GM18502 (cell line): Measurements from ENCODE around the gene MAT2A.
A peak's percentile ranks its signal among the peaks of the same experiment; 100 is the strongest.
"Not testable (repeated sequence)": the region's sequence is repeated elsewhere in the genome, so short reads cannot be mapped to it uniquely, and the experiment has no call there.

Source experiments
- ATAC-seq: cut with Tn5 transposase; IDR thresholded peaks from one replicate; pipeline ENCODE4 v1.9.1; 2021; ENCODE audit warnings: mild to moderate bottlenecking; ENCODE audit not compliant: unreplicated experiment, poor library complexity

MAT2A gene

DNA sequence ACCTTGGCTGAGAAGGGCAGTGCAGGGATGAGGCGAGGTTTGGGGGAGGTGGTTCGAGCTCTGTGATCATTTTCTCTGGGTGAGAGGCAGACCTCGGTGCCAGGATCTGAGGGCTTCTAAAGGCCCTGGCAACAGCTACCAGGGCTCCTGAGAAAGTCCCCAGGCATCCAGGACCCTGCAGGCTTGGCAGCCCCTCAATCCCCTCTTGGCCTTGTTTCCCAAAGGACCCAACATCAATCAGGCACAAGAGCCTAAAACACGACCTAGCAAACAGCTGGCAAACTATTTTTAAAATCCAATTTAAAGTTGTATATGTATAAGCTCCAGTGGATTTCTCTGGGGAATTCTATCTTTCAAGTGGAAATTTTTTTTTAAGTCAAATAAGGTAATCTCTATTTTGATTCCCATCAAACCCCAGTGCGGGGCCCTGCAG is 15.0 kb upstream of the MAT2A start:
- no peak for ATAC-seq

DNA sequence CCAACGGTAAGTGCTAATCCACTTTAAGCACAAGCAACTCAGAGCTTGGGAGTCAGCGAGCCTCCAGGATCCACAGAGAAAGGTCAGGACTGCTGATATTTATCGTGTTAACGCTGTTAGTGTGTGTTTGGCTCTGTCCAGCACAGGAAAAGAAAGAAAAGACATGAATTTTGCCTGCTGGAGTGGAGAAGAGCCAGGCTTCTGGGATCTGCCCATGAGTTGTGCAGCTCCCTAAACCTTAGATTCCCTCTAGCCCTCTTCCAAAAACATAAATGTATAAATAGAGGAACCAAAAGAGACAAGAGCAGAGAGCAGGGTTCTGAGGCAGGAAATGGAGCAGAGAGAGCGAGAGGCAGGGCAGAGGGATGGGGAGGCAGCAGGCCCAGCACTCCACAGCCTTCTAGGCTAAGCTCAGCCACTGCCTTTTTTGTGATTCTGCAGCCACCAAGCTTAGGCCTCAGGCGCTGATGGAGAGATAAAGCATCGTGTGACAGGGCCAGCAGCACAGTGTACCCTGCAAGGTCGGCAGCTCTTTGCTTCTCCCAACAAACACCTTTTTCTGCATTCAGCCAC is 14.5 kb upstream of the MAT2A start:
- no peak for ATAC-seq

DNA sequence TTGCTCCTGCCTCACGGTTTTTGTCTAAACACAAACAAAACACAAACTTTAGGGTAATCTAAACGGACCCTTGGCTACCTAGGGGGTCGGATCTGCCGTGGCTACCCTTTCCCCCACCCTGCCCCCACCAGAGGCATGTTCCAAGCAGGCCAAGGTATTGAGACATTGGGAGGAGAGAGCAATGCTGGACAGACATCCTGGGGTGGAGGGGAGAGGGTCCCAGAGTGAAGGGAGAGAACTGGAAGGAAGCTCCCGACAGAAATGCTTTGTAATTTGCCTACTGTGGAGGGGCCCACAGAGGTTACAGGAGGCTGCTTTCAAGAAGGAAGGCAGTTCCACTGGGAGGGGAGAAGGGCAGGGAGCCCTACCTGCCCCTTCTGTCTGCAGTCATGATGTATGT is 13.9 kb upstream of the MAT2A start:
- no peak for ATAC-seq

DNA sequence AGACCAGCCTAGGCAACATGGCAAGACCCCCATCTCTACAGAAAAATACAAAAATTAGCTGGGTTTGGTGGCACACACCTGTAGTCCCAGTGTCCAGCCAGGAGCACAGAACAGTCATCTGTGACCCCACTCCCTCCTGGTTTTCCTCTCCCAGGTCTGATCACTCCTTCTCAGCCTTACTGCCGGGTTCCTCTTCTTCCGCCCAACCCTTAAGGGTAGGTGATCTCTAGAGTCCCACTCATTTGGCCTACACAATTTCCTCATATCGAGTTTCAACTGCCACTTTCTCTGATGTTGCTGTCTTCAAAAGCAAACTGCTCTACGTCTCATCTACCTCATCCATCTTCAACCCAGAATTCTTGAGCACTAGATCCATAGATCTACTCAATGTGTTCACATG is 13.4 kb upstream of the MAT2A start:
- ATAC-seq = no peak

DNA sequence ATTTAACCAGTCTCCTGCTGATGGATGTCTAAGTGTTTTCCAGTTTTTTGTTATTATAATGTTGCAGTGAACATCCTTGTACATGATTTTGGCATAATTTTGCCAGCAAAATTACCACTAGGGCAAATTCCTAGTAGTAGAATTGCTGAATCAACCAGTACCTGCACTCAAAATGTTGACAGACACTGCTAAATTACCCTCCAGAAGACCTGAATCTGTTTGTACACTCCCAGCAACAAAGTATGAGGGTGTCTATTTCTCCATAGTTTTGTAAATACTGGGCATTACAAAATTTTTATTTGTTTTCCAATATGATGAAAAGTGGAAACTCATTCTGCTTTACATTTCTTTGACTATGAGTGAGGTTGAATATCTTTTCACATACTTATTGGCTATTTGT is 11.2 kb upstream of the MAT2A start:
- ATAC-seq = no peak

DNA sequence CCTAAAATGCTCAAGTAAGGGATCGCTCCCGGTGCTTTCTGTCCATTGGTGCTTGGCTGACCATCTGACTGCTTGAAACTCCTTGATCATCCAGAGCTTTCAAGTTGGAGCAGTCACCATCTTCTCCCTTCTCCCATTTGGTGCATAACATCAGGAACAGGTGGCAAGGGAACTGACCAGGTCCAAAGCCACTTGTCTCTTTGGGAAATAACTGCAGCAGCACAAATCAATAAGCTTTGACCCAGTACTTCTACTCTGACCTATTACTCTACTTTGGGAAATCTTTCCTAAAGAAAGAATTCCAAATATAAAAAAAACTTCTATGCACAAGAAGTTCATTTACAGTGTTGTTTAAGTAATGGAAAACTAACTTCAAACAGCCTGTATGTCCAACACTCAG is 10.6 kb upstream of the MAT2A start:
- no peak for ATAC-seq

DNA sequence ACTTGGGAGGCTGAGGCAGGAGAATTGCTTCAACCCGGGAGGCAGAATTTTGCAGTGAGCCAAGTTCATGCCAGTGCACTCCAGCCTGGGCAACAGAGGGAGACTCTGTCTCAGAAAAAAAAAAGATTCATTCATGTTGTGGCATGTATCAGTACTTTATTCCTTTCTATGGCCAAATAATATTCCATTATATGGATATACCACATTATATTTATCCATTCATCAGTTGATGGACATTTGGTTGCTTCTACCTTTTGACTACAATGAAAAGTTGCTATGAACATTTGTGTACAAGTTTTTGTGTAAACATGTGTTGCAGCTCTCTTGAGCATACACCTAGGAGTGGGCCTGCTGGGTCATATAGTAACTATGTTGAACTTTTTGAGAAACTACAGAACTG is 9.2 kb upstream of the MAT2A start:
- no peak for ATAC-seq

DNA sequence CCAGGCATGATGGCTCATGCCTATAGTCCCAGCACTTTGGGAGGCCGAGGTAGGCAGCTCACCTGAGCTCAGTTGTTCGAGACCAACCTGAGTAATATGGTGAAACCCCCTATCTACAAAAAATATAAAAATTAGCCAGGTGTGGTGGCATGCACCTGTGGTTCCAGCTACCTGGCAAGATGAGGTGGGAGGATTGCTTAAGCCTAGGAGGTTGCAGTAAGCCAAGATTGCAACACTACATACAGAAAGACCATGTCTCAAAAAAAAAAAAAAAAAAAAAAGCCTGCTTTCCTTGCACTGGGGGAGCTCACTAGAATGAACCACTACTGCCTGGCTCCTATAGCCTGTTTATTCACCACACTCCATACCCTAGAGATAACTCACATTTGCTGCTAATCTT is 7.4 kb upstream of the MAT2A start:
- ATAC-seq = no peak

DNA sequence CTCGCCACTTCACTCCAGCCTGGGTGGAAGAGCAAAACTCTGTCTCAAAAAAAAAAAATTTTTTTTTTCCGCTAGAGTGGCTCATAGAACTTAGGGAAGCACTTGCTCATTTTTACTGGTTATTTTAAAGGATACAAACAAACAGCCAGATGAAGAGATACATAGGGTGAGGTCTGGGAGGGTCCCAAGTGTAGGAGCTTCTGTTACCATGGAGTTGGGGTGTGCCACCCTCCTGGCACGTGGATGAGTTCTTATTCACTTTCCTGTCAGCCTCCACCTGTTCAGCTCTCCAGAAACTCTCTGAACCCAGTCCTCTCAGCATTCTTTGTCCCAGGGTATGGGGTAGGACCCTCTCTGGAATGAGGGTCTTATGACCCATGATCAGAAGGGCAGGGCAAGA is 4.9 kb upstream of the MAT2A start:
- no peak for ATAC-seq

DNA sequence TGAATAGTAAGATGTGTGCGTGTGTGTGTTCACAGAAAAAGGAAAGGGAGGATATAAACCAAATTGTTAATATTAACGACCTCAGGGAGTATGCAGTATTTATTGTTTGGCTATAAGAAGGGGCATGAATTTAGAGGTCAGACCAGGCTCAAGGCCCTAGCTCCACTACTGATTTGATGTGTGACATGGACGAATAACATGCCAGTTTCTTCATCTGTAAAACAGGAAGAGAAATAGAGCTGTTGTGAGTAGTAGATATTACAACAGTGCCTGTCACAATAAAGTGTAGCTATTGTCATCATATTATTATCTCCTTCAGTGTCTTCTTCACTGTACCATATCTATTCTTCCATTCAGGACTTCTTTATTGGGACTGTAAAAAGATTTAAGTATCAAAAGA is 4.1 kb upstream of the MAT2A start:
- ATAC-seq = no peak

DNA sequence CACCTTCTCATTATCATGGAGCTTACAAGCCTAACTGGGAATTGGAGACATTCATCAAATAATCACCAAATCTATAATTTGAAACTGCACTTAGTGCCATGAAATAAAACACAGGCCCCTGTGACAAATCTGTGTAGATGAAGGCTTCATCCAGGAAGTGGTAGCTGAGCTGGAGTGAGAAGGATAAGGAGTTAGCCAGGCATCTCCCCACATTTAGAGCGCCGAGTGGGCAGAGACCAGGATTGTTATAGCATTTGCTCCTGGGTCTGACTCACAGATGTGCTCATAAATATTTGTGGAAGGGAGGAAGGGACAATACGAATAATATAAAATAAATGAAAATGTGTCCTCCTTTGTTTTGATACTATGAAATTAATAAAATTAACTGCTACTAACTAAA is 2.5 kb upstream of the MAT2A start:
- ATAC-seq = no peak

DNA sequence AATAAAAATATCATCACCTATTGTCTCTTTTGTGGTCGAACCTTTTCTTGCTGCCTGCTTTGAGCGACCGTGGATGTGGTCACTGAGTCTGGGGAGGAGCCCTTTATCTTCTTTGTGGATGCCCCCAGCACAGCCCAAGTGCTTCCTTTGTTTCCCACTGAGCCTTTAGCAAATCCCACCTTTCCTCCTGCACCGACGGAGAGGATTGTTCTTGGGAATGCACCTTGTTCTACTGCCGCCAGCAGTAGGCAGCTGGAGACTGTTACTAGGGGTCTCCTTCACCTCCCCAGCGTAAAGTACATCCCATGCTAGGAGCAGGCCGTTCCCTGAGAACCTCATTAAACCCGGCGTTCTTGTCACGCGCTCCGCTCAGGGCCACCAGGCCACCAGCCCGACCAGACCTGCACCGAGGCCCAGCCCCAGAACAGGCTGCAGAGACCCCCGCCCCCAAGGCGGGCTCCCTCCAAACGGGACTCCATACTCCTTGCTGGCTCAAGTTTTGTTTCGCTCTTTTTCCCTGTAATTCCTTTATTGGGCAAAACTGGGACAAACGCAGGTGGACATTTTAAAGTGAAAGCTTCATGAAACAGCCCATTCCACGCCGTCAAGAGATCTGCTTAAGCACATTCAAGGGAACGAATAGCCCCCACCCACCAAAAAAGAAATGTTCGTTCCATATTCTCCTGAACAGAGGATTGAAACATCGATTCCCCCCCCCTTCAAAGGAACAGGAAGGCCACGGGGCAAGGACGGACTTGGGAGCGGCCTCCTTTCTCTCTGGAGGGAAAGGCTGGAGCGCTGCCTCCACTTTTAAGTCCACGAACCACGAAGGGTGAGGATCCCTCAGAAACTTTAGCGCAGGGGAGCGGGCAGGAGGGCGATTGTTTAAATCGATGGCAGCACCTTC is 1.1 kb upstream of the MAT2A start:
- no peak for ATAC-seq

DNA sequence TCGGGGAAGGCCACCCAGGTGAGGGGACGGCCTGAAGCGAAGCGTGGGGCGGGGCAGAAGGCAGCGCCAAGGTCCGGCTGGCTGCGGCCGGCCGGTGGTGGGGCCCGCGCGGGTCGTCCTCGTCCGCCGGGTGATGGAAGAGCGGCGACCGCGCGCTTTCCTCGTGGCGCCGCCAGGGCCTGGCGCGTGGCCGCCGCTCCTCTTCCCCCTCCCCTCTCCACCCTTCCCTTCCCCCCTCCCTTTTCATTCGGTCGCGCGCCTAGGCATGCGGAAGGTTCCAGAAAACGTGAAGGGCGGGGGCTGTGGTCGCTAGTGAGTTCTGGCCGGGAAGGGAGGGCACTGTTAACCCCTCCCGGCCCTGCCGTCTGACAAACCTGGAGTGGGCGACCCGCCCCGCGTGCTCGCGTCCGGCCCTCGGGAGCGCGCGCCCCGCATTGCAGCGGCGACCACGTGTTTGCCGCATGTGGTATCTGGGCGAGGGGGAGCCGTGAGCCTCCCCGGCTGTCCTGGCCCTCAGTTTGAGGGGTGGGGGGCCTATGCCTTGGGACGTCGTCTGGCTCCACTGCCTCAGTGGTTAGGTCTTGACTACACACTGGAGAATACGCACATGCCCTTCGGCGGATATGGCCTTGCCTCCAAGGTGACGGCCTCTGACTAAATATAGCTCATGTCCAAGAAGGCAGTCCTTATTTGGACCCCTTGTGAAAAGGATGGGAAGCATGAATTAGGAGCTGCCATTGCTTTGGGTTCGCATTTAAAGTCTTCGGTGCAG is 579 bp downstream of the MAT2A start:
- ATAC-seq = peak; percentile 34

DNA sequence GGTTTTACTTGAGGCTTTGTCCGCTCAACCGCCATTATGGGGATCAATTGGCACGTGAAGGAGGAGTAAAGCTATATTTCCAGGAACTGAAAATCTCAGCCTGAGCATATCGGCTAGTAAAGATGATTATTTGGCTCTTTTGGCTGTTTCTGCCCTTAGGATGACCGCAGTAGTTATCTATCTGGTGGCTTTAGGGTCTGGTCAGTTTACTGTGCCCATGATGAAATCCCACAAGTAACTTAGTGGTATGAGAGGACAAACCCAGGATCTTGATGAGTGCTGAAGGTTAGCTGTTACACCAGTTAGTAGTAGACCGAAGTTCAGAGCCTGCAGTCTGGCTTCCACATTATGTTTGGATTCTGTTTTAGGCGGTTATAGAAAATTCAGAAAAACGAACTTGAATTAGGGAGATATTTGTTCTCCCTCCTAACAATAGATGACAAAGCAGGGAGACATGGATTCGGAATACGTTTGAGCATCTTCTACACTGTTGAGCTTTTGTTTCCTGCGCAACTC is 1.2 kb downstream of the MAT2A start:
- ATAC-seq = no peak

DNA sequence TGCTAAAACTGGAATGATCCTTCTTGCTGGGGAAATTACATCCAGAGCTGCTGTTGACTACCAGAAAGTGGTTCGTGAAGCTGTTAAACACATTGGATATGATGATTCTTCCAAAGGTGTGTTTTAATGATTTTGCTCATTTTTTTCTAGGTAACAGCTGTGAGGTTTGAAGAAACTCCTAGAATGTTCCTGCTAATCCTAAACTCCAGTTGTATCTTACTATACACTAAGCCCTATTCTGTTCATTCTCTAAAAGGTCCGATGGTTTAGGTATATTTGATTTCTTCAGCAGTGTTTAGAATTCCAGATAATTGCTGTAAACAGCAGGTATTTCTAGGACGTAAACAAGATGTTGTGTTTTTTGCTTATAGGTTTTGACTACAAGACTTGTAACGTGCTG is 2.3 kb downstream of the MAT2A start:
- no peak for ATAC-seq

DNA sequence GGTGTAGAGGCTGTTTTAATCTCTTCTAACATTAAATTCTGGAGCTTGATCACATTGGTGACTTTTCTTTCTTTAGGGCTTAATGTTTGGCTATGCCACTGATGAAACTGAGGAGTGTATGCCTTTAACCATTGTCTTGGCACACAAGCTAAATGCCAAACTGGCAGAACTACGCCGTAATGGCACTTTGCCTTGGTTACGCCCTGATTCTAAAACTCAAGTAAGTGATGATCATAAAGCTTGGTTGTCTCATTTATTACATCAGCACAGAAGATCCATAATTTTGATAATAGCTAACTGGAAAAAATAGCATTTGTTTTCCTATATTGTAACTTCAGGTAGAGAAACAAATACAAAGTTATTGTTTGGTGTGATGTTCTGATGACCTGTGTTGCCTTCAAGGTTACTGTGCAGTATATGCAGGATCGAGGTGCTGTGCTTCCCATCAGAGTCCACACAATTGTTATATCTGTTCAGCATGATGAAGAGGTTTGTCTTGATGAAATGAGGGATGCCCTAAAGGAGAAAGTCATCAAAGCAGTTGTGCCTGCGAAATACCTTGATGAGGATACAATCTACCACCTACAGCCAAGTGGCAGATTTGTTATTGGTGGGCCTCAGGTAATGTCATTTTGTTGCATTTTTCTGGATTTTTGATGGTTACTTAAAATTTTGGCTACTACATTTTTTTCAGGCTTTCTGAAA is 2.9 kb downstream of the MAT2A start:
- no peak for ATAC-seq

DNA sequence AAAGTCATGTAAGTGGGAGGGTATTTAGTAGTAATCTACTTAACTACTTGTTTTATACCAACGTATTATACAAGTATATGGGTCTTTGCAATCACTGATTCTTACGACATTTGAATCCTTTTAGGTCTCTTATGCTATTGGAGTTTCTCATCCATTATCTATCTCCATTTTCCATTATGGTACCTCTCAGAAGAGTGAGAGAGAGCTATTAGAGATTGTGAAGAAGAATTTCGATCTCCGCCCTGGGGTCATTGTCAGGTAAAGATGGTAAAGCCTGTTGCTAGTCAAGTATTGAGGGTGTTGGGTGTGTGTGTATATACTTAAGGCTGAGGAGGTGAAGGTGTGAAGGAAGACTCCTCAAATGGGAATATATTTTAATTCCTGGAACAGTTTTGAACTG is 3.8 kb downstream of the MAT2A start:
- no peak for ATAC-seq

DNA sequence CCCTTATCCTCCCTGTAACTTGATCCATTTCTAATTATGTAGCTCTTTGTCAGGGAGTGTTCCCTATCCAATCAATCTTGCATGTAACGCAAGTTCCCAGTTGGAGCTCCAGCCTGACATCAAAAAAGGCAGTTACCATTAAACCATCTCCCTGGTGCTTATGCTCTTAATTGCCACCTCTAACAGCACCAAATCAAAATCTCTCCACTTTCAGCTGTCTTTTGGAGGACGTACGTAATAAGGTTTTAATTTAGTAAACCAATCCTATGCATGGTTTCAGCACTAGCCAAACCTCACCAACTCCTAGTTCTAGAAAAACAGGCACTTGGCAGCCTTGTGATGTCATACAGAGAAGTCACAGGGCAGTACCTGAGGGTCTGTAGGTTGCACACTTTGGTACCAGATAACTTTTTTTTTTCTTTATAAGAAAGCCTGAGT is 5.3 kb downstream of the MAT2A start:
- ATAC-seq = not testable (repeated sequence)

DNA sequence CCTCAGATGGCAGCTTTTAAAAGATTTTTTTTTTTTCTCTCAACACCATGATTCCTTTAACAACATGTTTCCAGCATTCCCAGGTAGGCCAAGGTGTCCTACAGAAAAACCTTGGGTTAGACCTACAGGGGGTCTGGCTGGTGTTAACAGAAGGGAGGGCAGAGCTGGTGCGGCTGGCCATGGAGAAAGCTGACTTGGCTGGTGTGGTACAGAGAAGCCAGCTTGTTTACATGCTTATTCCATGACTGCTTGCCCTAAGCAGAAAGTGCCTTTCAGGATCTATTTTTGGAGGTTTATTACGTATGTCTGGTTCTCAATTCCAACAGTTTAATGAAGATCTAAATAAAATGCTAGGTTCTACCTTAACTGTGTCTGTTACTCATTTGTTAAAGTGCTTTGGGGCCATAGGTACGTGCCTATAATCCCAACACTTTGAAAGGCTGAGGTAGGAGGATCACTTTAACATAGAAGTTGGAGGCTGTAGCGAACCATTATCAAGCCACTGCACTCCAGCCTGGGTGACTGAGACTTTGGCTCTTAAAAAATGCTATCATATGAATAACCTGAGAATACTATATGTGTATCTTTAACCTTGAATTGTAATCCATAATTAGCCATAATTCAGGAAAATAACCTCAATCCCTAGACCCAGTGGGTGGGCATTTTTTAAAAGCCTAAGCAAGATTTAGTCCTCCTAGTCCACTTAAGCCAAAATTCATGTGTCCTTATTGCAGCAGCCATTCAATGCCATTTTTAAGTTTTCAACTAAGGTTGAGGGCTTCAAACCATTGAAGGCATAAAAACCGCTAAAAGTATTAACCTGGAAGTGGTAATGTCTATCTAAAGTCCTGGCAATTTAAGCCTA is 6.2 kb downstream of the MAT2A start:
- ATAC-seq = not testable (repeated sequence)
